GM21528 (cell line): Measurements from ENCODE around the gene MARCHF3.

Experiments used
- ATAC-seq: cut with Tn5 transposase; IDR thresholded peaks from one replicate; pipeline ENCODE4 v1.9.1; 2021; ENCODE audit warnings: mild to moderate bottlenecking, moderate library complexity; ENCODE audit not compliant: unreplicated experiment, low FRiP score

The MARCHF3 gene

GRCh38 chr5:126829098-126829497, 201.3 kb downstream of the MARCHF3 start:
- no peak for ATAC-seq

- no peak for ATAC-seq
Observed at GRCh38 chr5:126826619-126827215, 203.6 kb downstream of the MARCHF3 start.

GRCh38 chr5:126819253-126819652, 211.1 kb downstream of the MARCHF3 start:
- ATAC-seq, result no peak

- no peak for ATAC-seq
Observed at GRCh38 chr5:126818736-126819135, 211.6 kb downstream of the MARCHF3 start.
